ENCODE data around the gene PTPRC.

Gene PTPRC

DNA sequence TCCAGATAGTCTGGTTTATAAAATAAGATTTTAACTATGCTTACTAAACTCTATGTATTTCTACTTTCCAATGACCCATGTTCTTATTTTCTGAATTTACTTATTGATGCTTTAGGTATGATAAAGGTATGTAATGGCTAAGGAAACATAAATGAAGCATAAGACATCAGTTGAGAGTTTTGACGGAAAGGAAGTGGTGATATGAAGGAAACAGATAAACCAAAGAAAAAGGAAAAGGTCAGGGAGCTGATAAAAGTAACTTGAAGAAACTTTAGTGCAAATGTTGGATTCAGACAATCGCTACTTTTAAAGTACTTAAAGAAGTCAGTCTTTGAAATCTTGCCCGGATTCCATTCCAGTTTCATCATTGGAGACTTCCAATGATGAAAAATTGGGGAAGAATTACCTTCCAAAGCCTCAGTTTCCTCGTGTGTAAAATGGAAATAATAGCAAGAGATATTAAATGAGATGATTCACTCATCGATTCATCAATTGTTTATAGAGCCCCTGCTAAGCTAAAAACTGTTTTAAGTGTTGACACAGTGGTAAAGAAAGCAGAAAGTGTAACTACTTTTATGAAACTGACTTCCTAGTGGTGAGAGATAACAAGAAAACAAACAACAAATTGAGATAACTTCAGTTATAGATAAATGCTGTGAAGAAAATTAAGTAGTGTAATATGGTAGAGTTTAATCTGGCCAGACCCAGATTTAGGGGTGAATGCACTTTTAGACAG, 10.6 kb downstream of the PTPRC start:
- DNase-seq: no peak

DNA sequence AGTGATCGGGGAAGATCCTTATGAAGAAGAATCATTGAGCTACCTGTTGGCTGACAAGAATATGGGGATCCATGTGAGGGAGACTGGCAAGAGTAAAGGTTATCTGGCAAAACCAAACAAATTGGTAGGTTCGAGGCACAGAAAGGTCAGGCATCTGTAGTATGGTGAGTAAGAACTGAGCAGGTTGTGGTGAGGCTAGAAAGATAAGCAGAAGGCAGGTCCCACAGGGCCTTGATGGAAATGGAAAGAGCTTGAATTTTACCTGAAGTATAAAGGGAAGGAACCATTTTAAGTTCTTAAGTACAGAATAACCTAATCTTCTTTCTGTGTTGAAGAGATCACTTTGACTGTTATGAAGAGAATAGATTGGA, 11.1 kb downstream of the PTPRC start:
- no peak for DNase-seq

DNA sequence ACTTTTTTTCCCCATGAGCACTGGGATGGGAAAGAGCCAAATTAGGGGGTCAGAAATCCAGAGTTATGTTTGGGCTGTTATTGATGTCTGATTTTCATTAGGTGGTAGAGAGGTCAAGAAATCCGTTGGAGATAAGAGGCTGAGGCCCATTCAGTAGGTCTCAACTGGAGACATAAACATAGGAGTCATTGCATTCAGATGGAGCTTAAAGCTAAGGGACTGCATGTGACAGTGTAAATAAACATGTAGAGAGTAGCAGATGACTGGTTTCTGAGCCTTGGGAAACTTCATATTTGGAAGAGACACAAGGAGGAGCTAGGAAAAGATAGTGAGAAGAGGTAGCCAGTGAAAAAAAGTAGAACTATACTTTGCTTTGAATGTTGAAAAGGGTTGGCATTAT, 11.7 kb downstream of the PTPRC start:
- no peak for DNase-seq

GRCh38 chr1:198651650-198652400, 13.0 kb downstream of the PTPRC start:
- no peak for DNase-seq

GRCh38 chr1:198653808-198654413, 15.1 kb downstream of the PTPRC start:
- DNase-seq: no peak

DNA sequence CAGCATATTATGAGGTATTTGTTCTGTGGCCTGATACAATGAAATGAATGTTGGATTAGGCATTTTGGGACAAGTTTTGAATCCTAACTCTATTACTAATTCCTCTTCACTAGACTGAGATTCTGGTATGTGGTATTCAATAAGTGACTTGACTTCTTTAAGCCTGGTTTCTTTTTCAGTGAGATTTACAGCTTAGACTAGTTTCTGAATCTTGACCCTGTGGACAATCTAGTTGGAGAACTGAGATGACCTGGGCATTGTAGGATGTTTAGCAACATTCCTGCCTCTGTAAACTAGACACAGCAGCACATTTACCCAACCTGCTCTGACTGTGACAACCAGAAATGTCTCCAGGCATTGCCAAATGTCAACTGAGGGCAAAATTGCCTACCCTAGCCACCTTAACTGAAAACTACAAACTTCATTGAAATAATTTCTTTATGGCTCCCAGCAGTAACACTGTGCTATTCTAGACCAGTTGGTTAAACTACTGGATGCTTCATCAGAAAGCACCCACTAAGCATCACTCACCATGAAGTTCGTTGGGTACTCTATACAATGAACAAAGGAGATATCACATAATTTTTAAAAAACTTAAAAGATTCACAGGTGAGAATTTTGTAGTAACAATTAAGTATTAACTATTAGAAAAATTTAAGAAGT, 16.8 kb downstream of the PTPRC start:
- DNase-seq: no peak

GRCh38 chr1:198656500-198656932, 17.7 kb downstream of the PTPRC start:
- no peak for DNase-seq

DNA sequence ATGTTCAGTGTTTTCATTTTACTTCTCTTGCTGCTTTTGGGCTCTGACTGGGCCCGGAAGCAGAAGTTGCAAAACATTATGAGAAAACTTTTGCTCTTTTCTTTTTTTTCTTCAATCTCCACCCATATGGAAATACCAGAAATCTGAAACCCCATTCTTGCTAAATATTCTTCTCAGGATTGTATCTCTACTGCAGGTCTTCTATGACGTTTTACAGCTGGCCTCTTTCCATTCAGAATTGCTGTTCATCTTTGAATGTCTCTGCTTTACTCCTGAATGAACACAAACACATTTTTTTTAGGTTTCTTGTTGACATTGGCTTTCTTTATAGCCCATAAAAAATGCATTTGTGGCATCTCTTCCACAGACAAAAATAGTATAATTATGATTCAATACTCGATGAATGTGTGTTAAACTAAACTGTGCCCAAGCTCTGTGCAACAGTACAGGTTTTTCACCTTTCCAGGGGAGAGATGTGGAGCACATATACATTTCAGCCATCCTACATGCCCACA, 18.8 kb downstream of the PTPRC start:
- no peak for DNase-seq

GRCh38 chr1:198660341-198661261, 21.8 kb downstream of the PTPRC start:
- no peak for DNase-seq

DNA sequence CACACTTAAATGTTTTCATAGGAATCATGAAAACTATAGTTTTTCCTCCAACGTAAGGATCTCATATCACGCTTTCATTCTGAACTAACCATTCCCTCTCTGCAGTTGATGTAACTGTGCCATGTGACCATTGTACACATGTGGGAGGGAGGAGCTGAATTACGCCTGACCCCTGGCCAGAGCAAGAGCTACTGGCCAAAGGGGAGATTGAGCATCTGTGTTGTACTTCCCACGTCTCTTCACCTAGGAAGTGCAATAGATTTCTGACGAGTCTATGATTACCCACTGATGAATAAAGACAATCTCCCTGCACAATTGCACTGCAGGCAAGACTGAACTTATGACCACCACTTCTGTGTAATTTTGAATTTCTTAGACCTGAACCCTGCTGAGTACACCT, 24.0 kb downstream of the PTPRC start:
- no peak for DNase-seq

DNA sequence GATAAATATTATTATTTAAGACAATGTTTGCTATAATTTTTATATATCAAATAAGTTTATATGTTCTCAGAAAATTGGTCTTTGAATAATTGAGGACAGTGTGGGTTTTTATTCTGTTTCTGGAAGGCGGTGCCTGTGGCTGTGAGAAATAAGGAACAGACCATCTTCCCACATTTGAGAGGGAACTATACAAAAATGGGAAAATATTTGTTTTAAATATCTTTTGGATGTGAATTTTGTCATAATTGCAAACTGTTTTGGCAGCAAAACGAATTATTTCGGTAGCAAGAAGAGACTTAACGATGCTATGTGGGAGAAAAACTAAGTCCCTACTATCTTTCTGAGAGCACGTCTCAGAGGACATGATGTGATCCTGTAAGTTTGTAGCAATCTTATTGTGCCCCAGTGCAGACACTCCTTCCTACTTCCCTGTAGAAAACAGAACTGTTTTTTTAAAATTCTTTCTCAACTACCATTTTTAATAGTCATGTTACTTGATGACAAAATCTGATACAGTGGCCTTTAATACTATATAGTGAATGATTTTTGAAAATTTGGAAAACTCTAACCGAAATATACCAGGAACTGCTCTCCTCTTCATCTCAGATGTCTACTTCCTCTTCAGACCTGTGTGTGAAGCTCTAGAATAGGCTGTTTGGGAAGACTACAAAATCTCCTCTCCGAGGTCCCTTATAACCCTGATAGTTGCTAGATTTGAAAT, 25.4 kb downstream of the PTPRC start:
- no peak for DNase-seq

GRCh38 chr1:198667186-198667585, 28.3 kb downstream of the PTPRC start:
- no peak for DNase-seq

DNA sequence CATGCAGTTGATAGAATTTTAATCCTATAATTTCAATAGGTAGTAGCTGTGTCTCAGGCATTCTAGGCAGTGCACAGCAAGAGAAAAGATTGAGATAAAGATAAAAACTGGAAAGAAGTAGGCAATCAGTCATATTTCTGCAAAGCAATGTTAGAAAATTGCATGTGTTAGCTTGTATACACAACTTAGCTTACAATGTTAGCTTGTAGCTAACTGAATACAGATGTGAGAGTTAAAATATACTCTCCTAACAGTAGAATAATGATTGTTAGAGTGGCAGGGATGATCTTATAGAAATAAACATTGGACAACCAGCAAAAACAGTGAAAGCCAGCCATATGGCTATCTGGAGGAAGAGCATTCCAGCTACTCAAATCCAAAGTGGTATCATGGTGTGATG, 29.0 kb downstream of the PTPRC start:
- DNase-seq: no peak

GRCh38 chr1:198669023-198669698, 30.3 kb downstream of the PTPRC start:
- DNase-seq: no peak

DNA sequence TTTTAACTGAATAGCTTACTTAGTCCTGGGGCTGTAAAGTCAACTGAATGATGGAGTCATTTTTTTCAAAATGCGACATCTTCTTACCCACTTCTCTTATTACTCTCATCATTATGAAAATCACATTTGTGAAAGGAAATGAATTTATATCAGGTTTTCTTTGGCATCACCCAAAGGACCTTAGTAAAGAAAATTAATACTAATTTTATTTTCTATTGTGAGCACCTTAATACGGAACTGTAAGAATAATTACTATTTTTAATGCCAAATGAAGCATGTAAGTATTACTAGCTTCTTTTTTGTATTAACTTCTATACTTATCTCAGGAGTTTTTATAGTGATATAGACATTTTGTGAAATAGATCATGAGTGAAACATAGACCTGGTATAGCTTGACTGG, 30.9 kb downstream of the PTPRC start:
- no peak for DNase-seq

DNA sequence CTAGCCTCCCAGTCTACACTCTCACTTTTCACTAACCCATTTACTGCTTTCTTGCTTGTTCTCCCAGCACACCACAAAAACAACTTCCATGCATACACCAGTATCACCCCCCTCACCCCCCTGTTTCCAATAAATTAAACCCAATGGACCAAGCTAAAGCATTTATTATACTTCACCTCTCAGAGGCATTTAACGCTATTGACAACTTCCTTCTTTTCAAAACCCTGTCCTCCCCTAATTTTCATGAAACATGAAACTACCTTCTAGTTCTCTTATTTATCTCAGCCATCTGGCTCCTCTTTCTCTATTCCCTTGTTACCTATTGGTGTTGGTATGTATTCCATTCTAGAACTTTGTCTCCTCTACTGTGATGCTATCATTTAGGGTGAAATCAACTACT, 32.3 kb downstream of the PTPRC start:
- no peak for DNase-seq

DNA sequence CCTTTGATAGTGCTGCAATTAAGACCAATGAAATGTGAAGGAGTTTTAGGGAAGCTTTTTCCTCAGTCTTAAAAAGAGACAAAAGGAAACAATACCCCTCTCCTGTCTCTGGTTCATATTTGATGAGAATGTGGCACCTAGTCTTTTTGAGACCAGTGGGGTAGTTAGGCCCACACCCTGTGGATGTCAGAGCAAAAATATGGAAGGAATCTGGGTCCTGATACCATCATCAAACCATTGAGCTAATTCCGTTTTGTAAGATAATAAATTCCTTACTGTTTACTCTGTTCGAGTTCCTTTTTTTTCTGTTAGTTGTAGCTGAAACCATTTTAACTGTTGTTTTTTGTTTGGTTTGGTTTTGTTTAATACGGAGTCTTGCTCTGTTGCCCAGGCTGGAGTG, 33.3 kb downstream of the PTPRC start:
- DNase-seq: no peak

GRCh38 chr1:198674009-198674408, 35.2 kb downstream of the PTPRC start:
- no peak for DNase-seq

GRCh38 chr1:198676253-198676652, 37.4 kb downstream of the PTPRC start:
- DNase-seq: no peak

- no peak for DNase-seq
These were observed 38.2 kb downstream of the PTPRC start for GRCh38 chr1:198677027-198677426.

DNA sequence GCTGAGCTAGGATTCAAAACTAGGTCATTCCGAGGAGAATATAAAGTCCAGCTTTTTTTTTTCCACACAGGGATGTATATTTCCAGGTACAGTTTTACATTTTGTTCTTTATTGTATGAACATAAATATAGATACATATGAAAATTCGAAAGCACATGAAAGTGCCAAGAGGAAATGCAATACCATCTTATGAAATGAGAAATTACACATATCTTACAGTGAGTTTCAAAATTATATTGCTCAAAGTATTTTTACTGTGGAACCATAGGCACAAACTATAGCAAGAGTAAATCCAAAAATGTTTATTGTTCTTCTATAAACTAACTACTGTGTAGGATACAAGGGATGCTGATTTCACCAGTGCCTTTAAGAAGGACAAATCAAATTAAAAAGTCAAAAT, 39.0 kb downstream of the PTPRC start:
- DNase-seq: no peak

Data from NCI-H2029 treated with DMSO at 0.1 percent for 48 hours (cell line).